Breast epithelium (tissue), 4 donors: ENCODE data around the gene PSTPIP2. TPM values are rescaled to one million over a fixed set of nuclear protein-coding genes. Genes with fewer than 3 reads are reported as not detected.
"Not testable (repeated sequence)": the region's sequence is repeated elsewhere in the genome, so short reads cannot be mapped to it uniquely, and the experiment has no call there.

Source experiments
- DNase-seq, 2 donors: peaks; one replicate each; pipeline ENCODE4 v3.0.0-alpha.2; 2019; ENCODE audit warnings: low spot score in 2 of 2
- H3K27ac ChIP-seq, 2 donors: fragments of 200-600 bp; sonication (generic) in 1 of 2; one replicate each; pipeline ENCODE4 v1.5.1; 2016 to 2019; ENCODE audit warnings: mild to moderate bottlenecking in 1 of 2
- H3K27me3 ChIP-seq, 2 donors: fragments of 200-600 bp; sonication (generic) in 1 of 2; one replicate each; pipeline versions ENCODE4 v1.5.1 to v1.6.0; 2017 to 2019; ENCODE audit warnings: control low read depth in 1 of 2, mild to moderate bottlenecking in 1 of 2
- H3K36me3 ChIP-seq: fragments of 200-600 bp; one replicate; pipeline ENCODE4 v1.5.1; 2019
- H3K4me1 ChIP-seq, 2 donors: fragments of 200-600 bp; sonication (generic); one replicate each; pipeline ENCODE4 v1.5.1; 2016 to 2019; ENCODE audit warnings: control low read depth in 1 of 2
- H3K4me3 ChIP-seq, 3 donors: fragments of 200-600 bp; sonication (generic); 1 replicate in 2 of 3; 2 replicates in 1 of 3; pipeline ENCODE4 v1.5.1; 2016 to 2019; ENCODE audit warnings: mild to moderate bottlenecking in 3 of 3, moderate library complexity in 2 of 3
- H3K9me3 ChIP-seq, 2 donors: fragments of 200-600 bp; sonication (generic) in 1 of 2; one replicate each; pipeline ENCODE4 v1.5.1; 2016 to 2019; ENCODE audit warnings: control low read depth in 1 of 2
- CTCF ChIP-seq, 3 donors: fragments of 450-650 bp; IDR thresholded peaks; one replicate each; pipeline ENCODE4 v1.5.1; 2016 to 2017; ENCODE audit warnings: antibody characterized with exemption in 3 of 3, mild to moderate bottlenecking in 3 of 3, moderate library complexity in 3 of 3
- POLR2A ChIP-seq: fragments of 450-650 bp; IDR thresholded peaks from one replicate; pipeline ENCODE4 v1.6.1; 2016; ENCODE audit warnings: antibody characterized with exemption, mild to moderate bottlenecking, moderate library complexity
- POLR2AphosphoS5 ChIP-seq, 3 donors: sonication (generic); formaldehyde crosslinking; IDR thresholded peaks; one replicate each; pipeline ENCODE4 v1.6.1; 2017; ENCODE audit warnings: antibody characterized with exemption in 3 of 3
- intact Hi-C: fragments of 100-400 bp; cut with DNase I; formaldehyde crosslinking; loops from one replicate; pipeline ENCODE4 v1.15.1; 2023; ENCODE audit warnings: low total_unique reads
- total RNA-seq, 3 donors: library from RNA; depleted of rRNA; stranded (reverse); fragments of >200 nt; gene quantifications; one replicate each; pipeline ENCODE4 v1.1.0, GENCODE V29; 2016

The PSTPIP2 gene
- total RNA-seq, 3 donors from 2014 or later, result 6.4 to 22.2 (median 14.7) TPM

DNA sequence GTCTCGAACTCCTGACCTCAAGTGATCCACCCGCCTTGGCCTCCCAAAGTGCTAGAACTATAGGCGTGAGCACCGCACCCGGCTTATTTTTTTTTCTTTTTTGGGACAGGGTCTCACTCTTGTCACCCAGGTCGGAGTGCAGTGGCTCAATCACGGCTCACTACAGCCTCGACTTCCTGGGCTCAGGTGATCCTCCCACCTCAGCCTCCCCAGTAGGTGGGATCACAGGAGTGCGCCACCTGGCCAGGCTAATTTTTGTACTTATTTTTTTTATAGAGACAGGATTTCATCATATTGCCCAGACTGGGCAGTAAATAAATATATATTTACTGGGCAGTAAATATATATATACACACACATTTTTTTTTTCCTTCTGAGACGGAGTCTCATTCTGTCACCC is 23.5 kb upstream of the PSTPIP2 start:
- no peak overlapping the region for H3K27ac ChIP-seq
- no peaks in the 10 kb centered on the region for H3K36me3 ChIP-seq
- no peaks in the 10 kb centered on the region for H3K27me3 ChIP-seq
- TF ChIP-seq POLR2AphosphoS5 (IDR thresholded peaks at IDR 0.05), result no peak
- TF ChIP-seq CTCF (IDR thresholded peaks at IDR 0.05), result no peak
- TF ChIP-seq POLR2A, result no peak
- H3K4me3 ChIP-seq, result peak overlapping the region in 1 of 3 donors; percentile 46
- DNase-seq, result no peak
- H3K4me1 ChIP-seq, result peaks cover 0 to 7% of the 10 kb centered on the region in 2 donors
- intact Hi-C loops, result no loop called here
- H3K9me3 ChIP-seq, result no peaks in the 10 kb centered on the region

DNA sequence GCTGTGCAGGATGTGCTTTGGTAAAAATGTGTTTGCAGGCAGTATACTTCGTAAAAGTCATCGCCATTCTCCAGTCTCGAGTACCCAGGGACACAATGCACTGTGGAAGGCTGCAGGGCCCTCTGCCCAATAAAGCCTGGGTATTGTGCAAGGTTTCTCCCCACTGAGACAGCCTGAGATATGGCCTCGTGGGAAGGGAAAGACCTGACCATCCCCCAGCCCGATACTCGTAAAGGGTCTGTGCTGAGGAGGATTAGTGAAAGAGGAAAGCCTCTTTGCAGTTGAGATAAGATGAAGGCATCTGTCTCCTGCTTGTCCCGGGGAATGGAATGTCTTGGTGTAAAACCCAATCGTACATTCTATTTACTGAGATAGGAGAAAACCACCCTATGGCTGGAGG is 16.4 kb upstream of the PSTPIP2 start:
- H3K27me3 ChIP-seq, intact Hi-C loops, H3K4me3 ChIP-seq, H3K4me1 ChIP-seq, DNase-seq, H3K9me3 ChIP-seq, H3K27ac ChIP-seq: not testable (repeated sequence)
- H3K36me3 ChIP-seq, result peaks cover 20% of the 10 kb centered on the region

DNA sequence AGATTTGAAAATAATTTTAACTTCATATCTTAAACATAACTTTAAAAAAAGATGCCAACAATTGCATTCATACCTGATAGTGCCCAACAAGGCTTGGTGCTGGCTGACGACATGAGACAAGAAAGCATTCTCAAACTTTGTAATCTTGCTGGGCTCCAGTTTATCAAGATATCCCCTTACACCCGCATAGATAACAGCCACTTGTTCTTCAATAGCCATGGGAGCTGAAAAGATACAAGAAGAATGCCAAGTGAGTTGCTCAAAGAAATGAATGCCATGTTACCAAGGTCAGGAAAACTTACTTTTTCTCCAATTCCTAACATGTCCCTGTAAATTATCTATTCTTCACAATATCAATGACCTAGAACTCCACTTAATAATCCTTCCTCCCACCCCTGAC is 12.4 kb upstream of the PSTPIP2 start:
- peaks cover 29% of the 10 kb centered on the region for H3K36me3 ChIP-seq
- H3K9me3 ChIP-seq, result no peaks in the 10 kb centered on the region
- TF ChIP-seq CTCF (IDR thresholded peaks at IDR 0.05) (no peak), POLR2A (no peak), POLR2AphosphoS5 (IDR thresholded peaks at IDR 0.05) (no peak)
- no peaks in the 10 kb centered on the region for H3K4me1 ChIP-seq
- no peak overlapping the region for H3K27ac ChIP-seq
- H3K27me3 ChIP-seq, result no peaks in the 10 kb centered on the region
- intact Hi-C loops, result no loop called here
- no peak overlapping the region for H3K4me3 ChIP-seq
- DNase-seq, result no peak

DNA sequence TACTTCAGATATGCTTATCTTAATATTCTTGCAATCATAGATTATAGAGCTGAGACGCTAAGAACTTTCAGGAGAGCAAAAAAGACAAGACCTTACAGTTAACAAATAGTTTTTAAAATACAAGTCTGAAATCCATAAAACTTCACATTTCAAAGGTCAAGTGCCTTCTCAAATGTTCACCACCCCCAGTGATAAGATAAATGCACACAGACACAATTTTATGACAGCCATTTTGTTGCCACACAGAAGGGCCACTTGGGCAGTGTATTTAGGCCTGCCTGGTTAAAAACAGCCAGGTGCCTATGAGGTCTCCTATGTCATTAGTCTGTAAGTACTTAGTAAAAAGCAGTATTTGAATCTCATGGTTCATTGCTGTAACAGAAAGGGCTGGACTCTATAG is 8.1 kb upstream of the PSTPIP2 start:
- intact Hi-C loops, result no loop called here
- TF ChIP-seq CTCF (IDR thresholded peaks at IDR 0.05) (no peak), POLR2AphosphoS5 (IDR thresholded peaks at IDR 0.05) (no peak)
- Histone ChIP-seq H3K27me3 (no peaks in the 10 kb centered on the region), H3K27ac (no peak overlapping the region), H3K4me3 (no peak overlapping the region), H3K4me1 (no peaks in the 10 kb centered on the region), H3K36me3 (peaks cover 12% of the 10 kb centered on the region), H3K9me3 (no peaks in the 10 kb centered on the region)
- no peak for DNase-seq

GRCh38 chr18:46079336-46079735 is 7.3 kb upstream of the PSTPIP2 start:
- Histone ChIP-seq H3K4me1 (no peaks in the 10 kb centered on the region), H3K36me3 (peaks cover 12% of the 10 kb centered on the region), H3K9me3 (no peaks in the 10 kb centered on the region), H3K4me3 (no peak overlapping the region), H3K27ac (no peak overlapping the region), H3K27me3 (no peaks in the 10 kb centered on the region)
- intact Hi-C loops, result no loop called here
- DNase-seq, result no peak
- no peak for TF ChIP-seq POLR2AphosphoS5 (IDR thresholded peaks at IDR 0.05)
- TF ChIP-seq CTCF (IDR thresholded peaks at IDR 0.05), result no peak
- TF ChIP-seq POLR2A, result no peak
